DOHH2 (cell line): Measurements from ENCODE around the gene NFKBIE.

Source experiments
- H3F3A ChIP-seq: fragments of 200-600 bp; sonication (generic), shearing (Covaris generic); 2 replicates; pipeline ENCODE4 v1.6.0; 2016; ENCODE audit warnings: antibody characterized with exemption, mild to moderate bottlenecking; ENCODE audit not compliant: control insufficient read depth, insufficient read depth
- H3K27ac ChIP-seq: fragments of 200-600 bp; sonication (generic); 2 replicates; pipeline ENCODE4 v1.5.1; 2014; ENCODE audit warnings: low read depth, mild to moderate bottlenecking, low read length, moderate library complexity
- H3K27me3 ChIP-seq: fragments of 200-600 bp; sonication (generic); 2 replicates; pipeline ENCODE4 v1.6.1; 2014; ENCODE audit warnings: mild to moderate bottlenecking, low read length, mixed read lengths; ENCODE audit not compliant: control insufficient read depth
- H3K36me3 ChIP-seq: fragments of 200-600 bp; sonication (generic); 2 replicates; pipeline ENCODE4 v1.6.1; 2014; ENCODE audit warnings: mild to moderate bottlenecking, low read length, moderate library complexity, mixed read lengths; ENCODE audit not compliant: control insufficient read depth
- H3K4me1 ChIP-seq: fragments of 200-600 bp; sonication (generic); 2 replicates; pipeline ENCODE4 v1.6.1; 2014; ENCODE audit warnings: mild to moderate bottlenecking, low read length, mixed read lengths; ENCODE audit not compliant: control insufficient read depth
- H3K4me2 ChIP-seq: fragments of 200-600 bp; sonication (generic); 2 replicates; pipeline ENCODE4 v1.6.0; 2014; ENCODE audit warnings: mild to moderate bottlenecking, low read length, moderate library complexity
- H3K4me3 ChIP-seq: fragments of 200-600 bp; sonication (generic); 2 replicates; pipeline ENCODE4 v1.5.1; 2014; ENCODE audit warnings: mild to moderate bottlenecking, low read length, mixed read lengths
- H3K79me2 ChIP-seq: fragments of 200-600 bp; sonication (generic); 2 replicates; pipeline ENCODE4 v1.6.1; 2014; ENCODE audit warnings: mild to moderate bottlenecking, low read length, mixed read lengths; ENCODE audit not compliant: control insufficient read depth
- H3K9me2 ChIP-seq: fragments of 200-600 bp; sonication (generic); replicated peaks from 2 replicates; pipeline ENCODE4 v1.6.1; 2014; ENCODE audit warnings: mild to moderate bottlenecking, low read length, mixed read lengths; ENCODE audit not compliant: control insufficient read depth
- H3K9me3 ChIP-seq: fragments of 200-600 bp; sonication (generic); 2 replicates; pipeline ENCODE4 v1.6.1; 2014; ENCODE audit warnings: antibody characterized with exemption, low read length, mixed read lengths; ENCODE audit not compliant: control insufficient read depth, insufficient read depth
- H4K20me1 ChIP-seq: fragments of 200-600 bp; sonication (generic); 2 replicates; pipeline ENCODE4 v1.6.0; 2014; ENCODE audit warnings: low read depth, mild to moderate bottlenecking, antibody characterized with exemption, low read length, moderate library complexity; ENCODE audit not compliant: control insufficient read depth, insufficient read depth
- CTCF ChIP-seq: fragments of 200-600 bp; sonication (generic); IDR thresholded peaks from one replicate; pipeline ENCODE4 v1.5.1; 2014; ENCODE audit warnings: antibody characterized with exemption, mild to moderate bottlenecking, low read depth, low read length; ENCODE audit not compliant: poor library complexity, severe bottlenecking
- EZH2phosphoT487 ChIP-seq: fragments of 200-600 bp; sonication (generic); IDR thresholded peaks from 2 replicates; pipeline ENCODE4 v1.6.1; 2017; ENCODE audit warnings: borderline replicate concordance, mild to moderate bottlenecking, antibody characterized with exemption, low read length, moderate library complexity, mixed read lengths

NFKBIE gene

GRCh38 chr6:44229376-44230033, 35.8 kb downstream of the NFKBIE start:
- H3K9me2 ChIP-seq, result no peaks in the 10 kb centered on the region
- peaks cover 39% of the 10 kb centered on the region for H3K79me2 ChIP-seq
- H3K4me2 ChIP-seq, result no peak overlapping the region
- H3K9me3 ChIP-seq, result no peaks in the 10 kb centered on the region
- H3K36me3 ChIP-seq, result peaks cover 89% of the 10 kb centered on the region
- H3K4me3 ChIP-seq, result no peak overlapping the region
- H3K4me1 ChIP-seq, result peaks cover 22% of the 10 kb centered on the region
- TF ChIP-seq CTCF, result no peak
- TF ChIP-seq EZH2phosphoT487, result no peak
- H3K27ac ChIP-seq, result no peak overlapping the region
- no peaks in the 10 kb centered on the region for H3F3A ChIP-seq
- peaks cover 12% of the 10 kb centered on the region; the same call in 1 of the 2 replicates for H4K20me1 ChIP-seq
- no peaks in the 10 kb centered on the region for H3K27me3 ChIP-seq

GRCh38 chr6:44228836-44229235, 36.5 kb downstream of the NFKBIE start:
- H3K79me2 ChIP-seq, result peaks cover 46% of the 10 kb centered on the region
- peaks cover 12% of the 10 kb centered on the region; the same call in 1 of the 2 replicates for H4K20me1 ChIP-seq
- H3K27ac ChIP-seq, result no peak overlapping the region
- H3K4me3 ChIP-seq, result no peak overlapping the region
- peaks cover 25% of the 10 kb centered on the region for H3K4me1 ChIP-seq
- no peaks in the 10 kb centered on the region for H3K27me3 ChIP-seq
- H3K9me2 ChIP-seq, result no peaks in the 10 kb centered on the region
- no peaks in the 10 kb centered on the region for H3F3A ChIP-seq
- no peaks in the 10 kb centered on the region for H3K9me3 ChIP-seq
- TF ChIP-seq CTCF (no peak), EZH2phosphoT487 (no peak)
- H3K4me2 ChIP-seq, result no peak overlapping the region
- H3K36me3 ChIP-seq, result peaks cover 85% of the 10 kb centered on the region

GRCh38 chr6:44228433-44228832, 36.9 kb downstream of the NFKBIE start:
- peaks cover 25% of the 10 kb centered on the region for H3K4me1 ChIP-seq
- H3K9me3 ChIP-seq, result no peaks in the 10 kb centered on the region
- no peaks in the 10 kb centered on the region for H3F3A ChIP-seq
- peaks cover 81% of the 10 kb centered on the region for H3K36me3 ChIP-seq
- H3K9me2 ChIP-seq, result no peaks in the 10 kb centered on the region
- H3K4me2 ChIP-seq, result no peak overlapping the region
- peaks cover 12% of the 10 kb centered on the region; the same call in 1 of the 2 replicates for H4K20me1 ChIP-seq
- H3K27ac ChIP-seq, result no peak overlapping the region
- TF ChIP-seq CTCF, result no peak
- TF ChIP-seq EZH2phosphoT487, result no peak
- H3K27me3 ChIP-seq, result no peaks in the 10 kb centered on the region
- peaks cover 49% of the 10 kb centered on the region for H3K79me2 ChIP-seq
- no peak overlapping the region for H3K4me3 ChIP-seq
